ENCODE data around the gene DGCR2. TPM values are rescaled to one million over a fixed set of nuclear protein-coding genes. Genes with fewer than 3 reads are reported as not detected.

Gene DGCR2
- total and polyA plus RNA-seq, 10 of the 15 experiments (the other 5 are each of a cell fraction or from before 2014, with no cell fraction given): 0.19 to 28.4 (median 16.0) TPM

DNA sequence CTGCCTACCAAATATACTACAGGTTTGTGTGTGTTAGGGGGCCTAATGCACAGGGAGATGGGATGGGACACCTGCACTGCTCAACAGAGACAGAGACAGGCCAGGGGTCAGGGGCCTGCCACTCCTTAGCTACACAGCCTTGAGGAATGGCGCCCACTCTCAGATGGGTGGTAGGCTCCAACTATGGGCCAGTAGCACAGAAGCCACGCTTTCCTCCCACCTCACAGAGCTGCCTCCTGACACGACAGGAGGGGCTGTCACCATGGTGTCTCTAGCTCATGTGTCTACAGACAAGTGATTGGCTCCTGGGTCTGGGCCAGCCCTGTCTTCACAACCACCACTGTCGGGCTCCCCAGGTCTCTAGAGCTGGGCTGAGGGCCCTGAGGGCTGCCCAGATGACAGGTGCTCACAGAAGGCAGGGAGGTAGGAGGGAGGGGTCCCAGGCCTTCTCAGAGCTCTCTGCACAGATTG, 81.8 kb downstream of the DGCR2 start (continued):
- TF ChIP-seq, protein P1, sequence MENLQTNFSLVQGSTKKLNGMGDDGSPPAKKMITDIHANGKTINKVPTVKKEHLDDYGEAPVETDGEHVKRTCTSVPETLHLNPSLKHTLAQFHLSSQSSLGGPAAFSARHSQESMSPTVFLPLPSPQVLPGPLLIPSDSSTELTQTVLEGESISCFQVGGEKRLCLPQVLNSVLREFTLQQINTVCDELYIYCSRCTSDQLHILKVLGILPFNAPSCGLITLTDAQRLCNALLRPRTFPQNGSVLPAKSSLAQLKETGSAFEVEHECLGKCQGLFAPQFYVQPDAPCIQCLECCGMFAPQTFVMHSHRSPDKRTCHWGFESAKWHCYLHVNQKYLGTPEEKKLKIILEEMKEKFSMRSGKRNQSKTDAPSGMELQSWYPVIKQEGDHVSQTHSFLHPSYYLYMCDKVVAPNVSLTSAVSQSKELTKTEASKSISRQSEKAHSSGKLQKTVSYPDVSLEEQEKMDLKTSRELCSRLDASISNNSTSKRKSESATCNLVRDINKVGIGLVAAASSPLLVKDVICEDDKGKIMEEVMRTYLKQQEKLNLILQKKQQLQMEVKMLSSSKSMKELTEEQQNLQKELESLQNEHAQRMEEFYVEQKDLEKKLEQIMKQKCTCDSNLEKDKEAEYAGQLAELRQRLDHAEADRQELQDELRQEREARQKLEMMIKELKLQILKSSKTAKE (IDR thresholded peaks at IDR 0.05; ENCODE audit: low read depth, poor library complexity, severe bottlenecking): no peak
- TF ChIP-seq, protein P2, sequence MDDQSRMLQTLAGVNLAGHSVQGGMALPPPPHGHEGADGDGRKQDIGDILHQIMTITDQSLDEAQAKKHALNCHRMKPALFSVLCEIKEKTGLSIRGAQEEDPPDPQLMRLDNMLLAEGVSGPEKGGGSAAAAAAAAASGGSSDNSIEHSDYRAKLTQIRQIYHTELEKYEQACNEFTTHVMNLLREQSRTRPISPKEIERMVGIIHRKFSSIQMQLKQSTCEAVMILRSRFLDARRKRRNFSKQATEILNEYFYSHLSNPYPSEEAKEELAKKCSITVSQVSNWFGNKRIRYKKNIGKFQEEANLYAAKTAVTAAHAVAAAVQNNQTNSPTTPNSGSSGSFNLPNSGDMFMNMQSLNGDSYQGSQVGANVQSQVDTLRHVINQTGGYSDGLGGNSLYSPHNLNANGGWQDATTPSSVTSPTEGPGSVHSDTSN (IDR thresholded peaks at IDR 0.05; ENCODE audit: insufficient replicate concordance, low read depth, low read length): no peak

DNA sequence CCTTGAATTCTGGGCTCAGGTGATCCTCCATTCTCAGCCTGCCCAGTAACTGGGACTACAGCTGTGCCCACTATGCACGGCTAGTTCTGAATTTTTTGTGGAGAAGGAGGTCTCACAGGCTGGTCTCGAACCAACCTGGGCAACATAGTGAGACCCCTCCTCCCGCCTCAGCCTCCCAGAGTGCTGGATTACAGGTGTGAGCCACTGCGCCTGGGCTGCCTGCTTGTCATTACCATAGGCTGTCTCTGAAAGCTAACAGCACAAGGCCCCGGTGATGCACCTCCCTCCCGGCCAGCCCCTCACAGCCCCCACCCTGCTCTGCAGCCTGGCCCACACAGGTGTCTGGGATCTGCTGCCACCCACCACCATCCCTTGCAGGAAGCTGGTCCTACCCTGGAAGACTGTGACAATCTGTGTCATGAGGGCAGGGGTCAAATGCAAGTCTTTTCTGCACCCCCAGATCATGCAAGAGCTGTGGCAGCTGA, 82.4 kb downstream of the DGCR2 start:
- no TSS peak for BruUV-seq (replicated peaks)
- H3K4me2 ChIP-seq (ENCODE audit: control insufficient read depth, insufficient read depth): no peak overlapping the region
- WGBS (ENCODE audit: insufficient coverage, insufficient replicate concordance, low lambda C conversion rate, missing lambda C conversion rate): 75% methylated on average over 6 of the region's 6 CpGs
- H3K27me3 ChIP-seq (replicated peaks in 1 of 2; ENCODE audit: control insufficient read depth in 2 of 2, insufficient read depth in 2 of 2, low read length in 1 of 2): no peaks in the 10 kb centered on the region
- H3K4me3 ChIP-seq: no peak overlapping the region
- no peaks in the 10 kb centered on the region for H3K4me1 ChIP-seq (ENCODE audit: control insufficient read depth, insufficient read depth, low read length)
- FAIRE-seq (no peak), DNase-seq (ENCODE audit: low read depth, low spot score) (no peak), ATAC-seq (no peak)
- H3K79me2 ChIP-seq (ENCODE audit: control insufficient read depth, insufficient read depth, low read length): no peaks in the 10 kb centered on the region
- ChIA-PET RAD21 (ENCODE audit: unreplicated experiment) (interaction anchor here (0.6 kb wide), 1 partner anchor 287 kb away, joined by 3 read pairs; no protein-coding TSS in a partner anchor), CTCF (no interaction called here), POLR2A (no interaction called here), SMC1A (ENCODE audit: uncharacterized antibody, unreplicated experiment) (interaction anchor here (0.6 kb wide), 1 partner anchor 101 kb away, joined by 3 read pairs; no protein-coding TSS in a partner anchor)
- H2AFZ ChIP-seq (ENCODE audit: control insufficient read depth, low read depth, low read length): no peak overlapping the region
- no peak overlapping the region for H3K9ac ChIP-seq (ENCODE audit: control insufficient read depth, insufficient read depth, low read length)
- H3K36me3 ChIP-seq (ENCODE audit: control insufficient read depth in 2 of 2, insufficient read depth in 2 of 2, low read length in 1 of 2): peaks cover 0 to 16% of the 10 kb centered on the region in 2 experiments; a peak in 3 of 4 replicates
- H4K20me1 ChIP-seq (ENCODE audit: control insufficient read depth, insufficient read depth): no peaks in the 10 kb centered on the region
- intact Hi-C loops (cut with micrococcal nuclease; ENCODE audit: unreplicated experiment): no loop called here
- H3K9me3 ChIP-seq (replicated peaks; ENCODE audit: control insufficient read depth, insufficient read depth, low read length): no peaks in the 10 kb centered on the region
- in situ Hi-C loops (cut with MboI): no loop called here
- no peak overlapping the region for H3K27ac ChIP-seq (ENCODE audit: control insufficient read depth, insufficient read depth)
- no peak for TF ChIP-seq BACH1 (IDR thresholded peaks at IDR 0.05; ENCODE audit: borderline replicate concordance)
- TF ChIP-seq HDAC6 (IDR thresholded peaks at IDR 0.05; ENCODE audit: unreplicated experiment): no peak
- TF ChIP-seq, protein P3, sequence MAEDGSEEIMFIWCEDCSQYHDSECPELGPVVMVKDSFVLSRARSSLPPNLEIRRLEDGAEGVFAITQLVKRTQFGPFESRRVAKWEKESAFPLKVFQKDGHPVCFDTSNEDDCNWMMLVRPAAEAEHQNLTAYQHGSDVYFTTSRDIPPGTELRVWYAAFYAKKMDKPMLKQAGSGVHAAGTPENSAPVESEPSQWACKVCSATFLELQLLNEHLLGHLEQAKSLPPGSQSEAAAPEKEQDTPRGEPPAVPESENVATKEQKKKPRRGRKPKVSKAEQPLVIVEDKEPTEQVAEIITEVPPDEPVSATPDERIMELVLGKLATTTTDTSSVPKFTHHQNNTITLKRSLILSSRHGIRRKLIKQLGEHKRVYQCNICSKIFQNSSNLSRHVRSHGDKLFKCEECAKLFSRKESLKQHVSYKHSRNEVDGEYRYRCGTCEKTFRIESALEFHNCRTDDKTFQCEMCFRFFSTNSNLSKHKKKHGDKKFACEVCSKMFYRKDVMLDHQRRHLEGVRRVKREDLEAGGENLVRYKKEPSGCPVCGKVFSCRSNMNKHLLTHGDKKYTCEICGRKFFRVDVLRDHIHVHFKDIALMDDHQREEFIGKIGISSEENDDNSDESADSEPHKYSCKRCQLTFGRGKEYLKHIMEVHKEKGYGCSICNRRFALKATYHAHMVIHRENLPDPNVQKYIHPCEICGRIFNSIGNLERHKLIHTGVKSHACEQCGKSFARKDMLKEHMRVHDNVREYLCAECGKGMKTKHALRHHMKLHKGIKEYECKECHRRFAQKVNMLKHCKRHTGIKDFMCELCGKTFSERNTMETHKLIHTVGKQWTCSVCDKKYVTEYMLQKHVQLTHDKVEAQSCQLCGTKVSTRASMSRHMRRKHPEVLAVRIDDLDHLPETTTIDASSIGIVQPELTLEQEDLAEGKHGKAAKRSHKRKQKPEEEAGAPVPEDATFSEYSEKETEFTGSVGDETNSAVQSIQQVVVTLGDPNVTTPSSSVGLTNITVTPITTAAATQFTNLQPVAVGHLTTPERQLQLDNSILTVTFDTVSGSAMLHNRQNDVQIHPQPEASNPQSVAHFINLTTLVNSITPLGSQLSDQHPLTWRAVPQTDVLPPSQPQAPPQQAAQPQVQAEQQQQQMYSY (CRISPR knock-in tag; IDR thresholded peaks at IDR 0.05): no peak
- no peak for TF ChIP-seq SIX5 (IDR thresholded peaks at IDR 0.05; ENCODE audit: low read depth, low read length, severe bottlenecking)
- TF ChIP-seq, protein P4, sequence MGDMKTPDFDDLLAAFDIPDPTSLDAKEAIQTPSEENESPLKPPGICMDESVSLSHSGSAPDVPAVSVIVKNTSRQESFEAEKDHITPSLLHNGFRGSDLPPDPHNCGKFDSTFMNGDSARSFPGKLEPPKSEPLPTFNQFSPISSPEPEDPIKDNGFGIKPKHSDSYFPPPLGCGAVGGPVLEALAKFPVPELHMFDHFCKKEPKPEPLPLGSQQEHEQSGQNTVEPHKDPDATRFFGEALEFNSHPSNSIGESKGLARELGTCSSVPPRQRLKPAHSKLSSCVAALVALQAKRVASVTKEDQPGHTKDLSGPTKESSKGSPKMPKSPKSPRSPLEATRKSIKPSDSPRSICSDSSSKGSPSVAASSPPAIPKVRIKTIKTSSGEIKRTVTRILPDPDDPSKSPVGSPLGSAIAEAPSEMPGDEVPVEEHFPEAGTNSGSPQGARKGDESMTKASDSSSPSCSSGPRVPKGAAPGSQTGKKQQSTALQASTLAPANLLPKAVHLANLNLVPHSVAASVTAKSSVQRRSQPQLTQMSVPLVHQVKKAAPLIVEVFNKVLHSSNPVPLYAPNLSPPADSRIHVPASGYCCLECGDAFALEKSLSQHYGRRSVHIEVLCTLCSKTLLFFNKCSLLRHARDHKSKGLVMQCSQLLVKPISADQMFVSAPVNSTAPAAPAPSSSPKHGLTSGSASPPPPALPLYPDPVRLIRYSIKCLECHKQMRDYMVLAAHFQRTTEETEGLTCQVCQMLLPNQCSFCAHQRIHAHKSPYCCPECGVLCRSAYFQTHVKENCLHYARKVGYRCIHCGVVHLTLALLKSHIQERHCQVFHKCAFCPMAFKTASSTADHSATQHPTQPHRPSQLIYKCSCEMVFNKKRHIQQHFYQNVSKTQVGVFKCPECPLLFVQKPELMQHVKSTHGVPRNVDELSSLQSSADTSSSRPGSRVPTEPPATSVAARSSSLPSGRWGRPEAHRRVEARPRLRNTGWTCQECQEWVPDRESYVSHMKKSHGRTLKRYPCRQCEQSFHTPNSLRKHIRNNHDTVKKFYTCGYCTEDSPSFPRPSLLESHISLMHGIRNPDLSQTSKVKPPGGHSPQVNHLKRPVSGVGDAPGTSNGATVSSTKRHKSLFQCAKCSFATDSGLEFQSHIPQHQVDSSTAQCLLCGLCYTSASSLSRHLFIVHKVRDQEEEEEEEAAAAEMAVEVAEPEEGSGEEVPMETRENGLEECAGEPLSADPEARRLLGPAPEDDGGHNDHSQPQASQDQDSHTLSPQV (IDR thresholded peaks at IDR 0.05): no peak
- TF ChIP-seq, protein P5, sequence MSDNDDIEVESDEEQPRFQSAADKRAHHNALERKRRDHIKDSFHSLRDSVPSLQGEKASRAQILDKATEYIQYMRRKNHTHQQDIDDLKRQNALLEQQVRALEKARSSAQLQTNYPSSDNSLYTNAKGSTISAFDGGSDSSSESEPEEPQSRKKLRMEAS (IDR thresholded peaks at IDR 0.05; ENCODE audit: low read depth, low read length): no peak
